Measurements from ENCODE around the gene IGSF23.
"Not testable (repeated sequence)": the region's sequence is repeated elsewhere in the genome, so short reads cannot be mapped to it uniquely, and the experiment has no call there.

IGSF23 gene

GRCh38 chr19:44608391-44608821 is 5.0 kb upstream of the IGSF23 start:
- no peaks in the 10 kb centered on the region for H4K20me1 ChIP-seq (ENCODE audit: control insufficient read depth, insufficient read depth, low read depth, low read length)
- no peak overlapping the region for H3K27ac ChIP-seq (ENCODE audit: low read depth, low read length)
- no peaks in the 10 kb centered on the region for H3F3A ChIP-seq (ENCODE audit: control insufficient read depth, insufficient read depth)
- TF ChIP-seq CTCF (IDR thresholded peaks at IDR 0.05; ENCODE audit: low read depth, low read length, poor library complexity, severe bottlenecking) = no peak
- TF ChIP-seq EZH2phosphoT487 (IDR thresholded peaks at IDR 0.05; ENCODE audit: borderline replicate concordance, low read length) = no peak
- no peaks in the 10 kb centered on the region; the same call in 1 of the 2 replicates for H3K9me3 ChIP-seq (ENCODE audit: control insufficient read depth, insufficient read depth, low read length)
- H3K4me3 ChIP-seq (ENCODE audit: low read length) = no peak overlapping the region
- H3K27me3 ChIP-seq (ENCODE audit: control insufficient read depth, low read length) = no peaks in the 10 kb centered on the region
- H3K36me3 ChIP-seq (ENCODE audit: control insufficient read depth, low read length) = no peaks in the 10 kb centered on the region
- H3K4me1 ChIP-seq (ENCODE audit: control insufficient read depth, low read length) = no peaks in the 10 kb centered on the region
- no peaks in the 10 kb centered on the region for H3K79me2 ChIP-seq (ENCODE audit: control insufficient read depth, low read length)
- H3K4me2 ChIP-seq (ENCODE audit: low read length) = no peak overlapping the region
- no peaks in the 10 kb centered on the region for H3K9me2 ChIP-seq (replicated peaks; ENCODE audit: control insufficient read depth, low read length)

- H3K4me1 ChIP-seq (ENCODE audit: control insufficient read depth, low read length) = no peaks in the 10 kb centered on the region
- no peaks in the 10 kb centered on the region for H3K36me3 ChIP-seq (ENCODE audit: control insufficient read depth, low read length)
- no peaks in the 10 kb centered on the region for H3K27me3 ChIP-seq (ENCODE audit: control insufficient read depth, low read length)
- no peaks in the 10 kb centered on the region; the same call in 1 of the 2 replicates for H3K9me3 ChIP-seq (ENCODE audit: control insufficient read depth, insufficient read depth, low read length)
- H3K79me2 ChIP-seq (ENCODE audit: control insufficient read depth, low read length) = no peaks in the 10 kb centered on the region
- no peaks in the 10 kb centered on the region for H4K20me1 ChIP-seq (ENCODE audit: control insufficient read depth, insufficient read depth, low read depth, low read length)
- no peaks in the 10 kb centered on the region for H3K9me2 ChIP-seq (replicated peaks; ENCODE audit: control insufficient read depth, low read length)
- H3K4me2 ChIP-seq (ENCODE audit: low read length) = no peak overlapping the region
- no peaks in the 10 kb centered on the region for H3F3A ChIP-seq (ENCODE audit: control insufficient read depth, insufficient read depth)
- no peak overlapping the region for H3K27ac ChIP-seq (ENCODE audit: low read depth, low read length)
- TF ChIP-seq EZH2phosphoT487 (IDR thresholded peaks at IDR 0.05; ENCODE audit: borderline replicate concordance, low read length) = no peak
- no peak for TF ChIP-seq CTCF (IDR thresholded peaks at IDR 0.05; ENCODE audit: low read depth, low read length, poor library complexity, severe bottlenecking)
- H3K4me3 ChIP-seq (ENCODE audit: low read length) = no peak overlapping the region
Observed at GRCh38 chr19:44609219-44609618, 4.1 kb upstream of the IGSF23 start.

DNA sequence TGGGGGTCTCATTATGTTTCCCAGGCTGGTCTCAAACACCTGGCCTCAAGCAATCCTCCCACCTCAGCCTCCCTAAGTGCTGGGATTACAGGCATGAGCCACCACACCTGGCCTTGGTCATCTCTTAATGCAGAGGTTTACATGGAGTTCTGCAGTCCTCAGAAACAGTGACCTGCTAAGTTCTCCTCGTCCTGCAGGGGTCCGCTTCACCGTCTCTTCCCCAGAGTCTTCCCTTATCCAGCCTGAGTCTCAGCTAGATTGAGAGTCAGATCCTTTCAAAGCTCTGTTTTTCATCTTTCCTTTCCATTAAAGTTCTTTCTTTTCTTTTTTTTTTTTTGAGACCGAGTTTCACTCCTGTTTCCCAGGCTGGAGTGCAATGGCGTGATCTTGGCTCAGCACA is 2.9 kb upstream of the IGSF23 start:
- not testable (repeated sequence) for H3K27me3 ChIP-seq (ENCODE audit: control insufficient read depth, low read length); H3K9me3 ChIP-seq (ENCODE audit: control insufficient read depth, insufficient read depth, low read length); H3K79me2 ChIP-seq (ENCODE audit: control insufficient read depth, low read length); H3K4me2 ChIP-seq (ENCODE audit: low read length); H3K4me1 ChIP-seq (ENCODE audit: control insufficient read depth, low read length); H3F3A ChIP-seq (ENCODE audit: control insufficient read depth, insufficient read depth); H3K4me3 ChIP-seq (ENCODE audit: low read length); H3K27ac ChIP-seq (ENCODE audit: low read depth, low read length); H3K36me3 ChIP-seq (ENCODE audit: control insufficient read depth, low read length); H4K20me1 ChIP-seq (ENCODE audit: control insufficient read depth, insufficient read depth, low read depth, low read length); H3K9me2 ChIP-seq (replicated peaks; ENCODE audit: control insufficient read depth, low read length)

GRCh38 chr19:44611812-44612295 is 1.5 kb upstream of the IGSF23 start:
- Histone ChIP-seq H3K9me3 (ENCODE audit: control insufficient read depth, insufficient read depth, low read length) (no peaks in the 10 kb centered on the region), H3K79me2 (ENCODE audit: control insufficient read depth, low read length) (no peaks in the 10 kb centered on the region), H3K9me2 (replicated peaks; ENCODE audit: control insufficient read depth, low read length) (no peaks in the 10 kb centered on the region), H3K27me3 (ENCODE audit: control insufficient read depth, low read length) (no peaks in the 10 kb centered on the region), H3K27ac (ENCODE audit: low read depth, low read length) (no peak overlapping the region), H3K4me2 (ENCODE audit: low read length) (no peak overlapping the region), H3K36me3 (ENCODE audit: control insufficient read depth, low read length) (no peaks in the 10 kb centered on the region), H3K4me1 (ENCODE audit: control insufficient read depth, low read length) (no peaks in the 10 kb centered on the region), H3F3A (ENCODE audit: control insufficient read depth, insufficient read depth) (no peaks in the 10 kb centered on the region), H3K4me3 (ENCODE audit: low read length) (no peak overlapping the region), H4K20me1 (ENCODE audit: control insufficient read depth, insufficient read depth, low read depth, low read length) (no peaks in the 10 kb centered on the region)
- no peak for TF ChIP-seq EZH2phosphoT487 (IDR thresholded peaks at IDR 0.05; ENCODE audit: borderline replicate concordance, low read length)
- TF ChIP-seq CTCF (IDR thresholded peaks at IDR 0.05; ENCODE audit: low read depth, low read length, poor library complexity, severe bottlenecking) = no peak

All from DOHH2 (cell line).